Small intestine (tissue), 7 donors: ENCODE measurements around the gene HIF1AN. TPM values are rescaled to one million over a fixed set of nuclear protein-coding genes. Genes with fewer than 3 reads are reported as not detected.
A peak's percentile ranks its signal among the peaks of the same experiment; 100 is the strongest.
"Not testable (repeated sequence)": the region's sequence is repeated elsewhere in the genome, so short reads cannot be mapped to it uniquely, and the experiment has no call there.

Source experiments
- DNase-seq, 2 donors: peaks; one replicate each; pipeline versions ENCODE4 v3.0.0 to v3.0.0-alpha.2; 2013
- FAIRE-seq: peaks from 2 replicates; lab custom pipeline; 2012; peaks lifted over from hg19 to GRCh38; lab: Jason Lieb, UNC
- H3K27ac ChIP-seq, 3 donors: one replicate each; pipeline ENCODE4 v1.5.1; 2013; ENCODE audit warnings: low read length in 2 of 3, mild to moderate bottlenecking in 2 of 3, control low read depth in 1 of 3, inconsistent platforms in 1 of 3, low read depth in 1 of 3, moderate library complexity in 1 of 3
- H3K27me3 ChIP-seq, 3 donors: one replicate each; pipeline ENCODE4 v1.6.1; 2013; ENCODE audit warnings: low read length in 3 of 3, inconsistent platforms in 1 of 3; ENCODE audit not compliant: control insufficient read depth in 3 of 3, insufficient read depth in 3 of 3
- H3K36me3 ChIP-seq, 3 donors: one replicate each; pipeline ENCODE4 v1.6.1; 2013; ENCODE audit warnings: low read length in 3 of 3, inconsistent platforms in 1 of 3, low read depth in 1 of 3, mild to moderate bottlenecking in 1 of 3, moderate library complexity in 1 of 3; ENCODE audit not compliant: control insufficient read depth in 3 of 3, insufficient read depth in 2 of 3
- H3K4me1 ChIP-seq, 3 donors: one replicate each; pipeline ENCODE4 v1.6.1; 2013; ENCODE audit warnings: low read length in 2 of 3, inconsistent platforms in 1 of 3, low read depth in 1 of 3, mild to moderate bottlenecking in 1 of 3, moderate library complexity in 1 of 3; ENCODE audit not compliant: control insufficient read depth in 3 of 3, insufficient read depth in 2 of 3
- H3K4me3 ChIP-seq, 3 donors: one replicate each; pipeline ENCODE4 v1.5.1; 2013; ENCODE audit warnings: low read length in 3 of 3, control low read depth in 1 of 3, inconsistent platforms in 1 of 3, low read depth in 1 of 3, mild to moderate bottlenecking in 1 of 3, moderate library complexity in 1 of 3
- H3K9me3 ChIP-seq, 2 donors: one replicate each; pipeline ENCODE4 v1.6.1; 2013; ENCODE audit warnings: low read depth in 1 of 2, low read length in 1 of 2; ENCODE audit not compliant: control insufficient read depth in 2 of 2, insufficient read depth in 1 of 2
- WGBS, 3 donors: extraction: QIAGEN DNeasy Blood & Tissue Kit; methylation state at CpG; one replicate each; pipeline ENCODE4 v1.1.7; 2013; 5-methylcytosine and 5-hydroxymethylcytosine counted together
- polyA plus RNA-seq, 4 donors: library from polyadenylated mRNA; stranded (reverse) in 3 of 4; unstranded in 1 of 4; fragments of 200-250 nt in 3 of 4; fragments of 120-200 nt in 1 of 4; gene quantifications; one replicate each; pipeline versions ENCODE4 v1.2.1 to v1.2.3, GENCODE V29; 2013
- donor health status: healthy with polysubstance abuse.
- donor health status: control.
- donor health status: control.
- donor health status: Bipolar disorder and iron deficiency.
- donor health status: healthy.

Gene HIF1AN
- polyA plus RNA-seq, 4 donors, result 4.2 to 30.5 (median 6.3) TPM

DNA sequence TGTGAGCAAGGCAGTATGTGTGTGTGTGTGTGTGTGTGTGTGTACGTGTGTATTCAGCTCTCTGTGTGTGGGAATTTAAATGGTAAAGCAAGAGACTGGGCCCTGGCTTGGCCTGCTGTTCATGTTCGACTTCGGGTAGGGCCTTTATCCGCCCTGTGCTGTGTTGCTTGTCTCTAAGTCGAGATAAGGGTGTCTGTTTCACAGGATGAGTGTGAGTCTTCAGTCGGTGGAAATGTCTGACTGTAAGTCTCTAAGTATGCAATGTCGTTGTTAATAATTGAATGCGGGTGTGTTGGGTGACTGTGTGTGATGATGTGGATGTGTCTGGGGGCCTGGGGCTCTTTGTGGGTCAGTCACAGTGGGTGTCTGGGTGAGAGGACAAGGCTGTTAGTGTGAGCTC, 34.8 kb downstream of the HIF1AN start:
- peak overlapping the region in 1 of 3 donors; percentile 32 for H3K4me3 ChIP-seq
- no peaks in the 10 kb centered on the region for H3K36me3 ChIP-seq
- DNase-seq (no peak), FAIRE-seq (no peak)
- WGBS, 3 donors, result 39 to 56% (median 53%) methylated on average over 8 of the region's 8 CpGs
- peaks cover 0 to 82% (median 33%) of the 10 kb centered on the region in 3 donors for H3K27me3 ChIP-seq
- H3K9me3 ChIP-seq, result no peaks in the 10 kb centered on the region
- H3K4me1 ChIP-seq, result peaks cover 0 to 4% (median 0%) of the 10 kb centered on the region in 3 donors
- H3K27ac ChIP-seq, result no peak overlapping the region

DNA sequence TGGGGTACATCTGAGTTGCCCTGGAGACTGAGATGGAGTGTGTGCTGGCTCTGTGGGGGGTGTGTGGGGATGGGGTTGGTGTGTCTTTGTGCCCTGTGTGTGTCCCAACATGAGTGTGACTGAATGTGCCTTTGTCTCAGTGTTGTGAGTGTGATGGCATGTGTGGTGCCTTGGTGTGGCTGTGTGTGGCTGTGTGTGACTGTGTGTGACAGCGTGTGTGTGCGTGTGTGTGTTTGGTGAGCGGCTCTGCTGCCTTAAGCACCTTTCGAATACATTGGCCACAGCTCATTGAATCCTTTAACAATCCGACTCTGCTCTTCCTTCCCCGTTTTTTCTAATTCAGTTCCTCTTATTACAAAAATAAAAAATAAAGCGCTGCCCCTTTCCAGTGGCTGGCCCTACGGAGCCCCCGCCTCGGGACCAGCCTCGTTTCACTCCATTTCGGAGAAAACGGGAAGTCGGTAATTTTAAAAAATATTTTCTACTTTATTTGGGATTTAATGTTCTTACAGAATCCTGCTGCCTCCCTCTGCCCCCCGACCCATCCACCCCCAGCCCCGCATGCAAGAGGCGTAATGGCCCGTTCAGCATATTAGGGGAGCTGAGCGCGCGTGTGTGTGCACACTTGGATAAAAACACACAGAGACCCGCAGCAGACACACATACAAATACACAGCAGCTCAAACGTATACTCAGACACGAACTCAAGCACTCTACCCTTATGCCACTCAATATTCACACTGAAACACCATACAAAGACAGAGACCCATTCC, 35.5 kb downstream of the HIF1AN start:
- Histone ChIP-seq H3K4me1 (peaks cover 0 to 4% (median 0%) of the 10 kb centered on the region in 3 donors), H3K27me3 (peaks cover 0 to 80% (median 32%) of the 10 kb centered on the region in 3 donors), H3K9me3 (no peaks in the 10 kb centered on the region), H3K36me3 (no peaks in the 10 kb centered on the region), H3K27ac (no peak overlapping the region), H3K4me3 (no peak overlapping the region)
- DNase-seq (no peak), FAIRE-seq (no peak)
- 81 to 87% (median 84%) methylated on average over 24 of the region's 24 CpGs for WGBS, 3 donors

DNA sequence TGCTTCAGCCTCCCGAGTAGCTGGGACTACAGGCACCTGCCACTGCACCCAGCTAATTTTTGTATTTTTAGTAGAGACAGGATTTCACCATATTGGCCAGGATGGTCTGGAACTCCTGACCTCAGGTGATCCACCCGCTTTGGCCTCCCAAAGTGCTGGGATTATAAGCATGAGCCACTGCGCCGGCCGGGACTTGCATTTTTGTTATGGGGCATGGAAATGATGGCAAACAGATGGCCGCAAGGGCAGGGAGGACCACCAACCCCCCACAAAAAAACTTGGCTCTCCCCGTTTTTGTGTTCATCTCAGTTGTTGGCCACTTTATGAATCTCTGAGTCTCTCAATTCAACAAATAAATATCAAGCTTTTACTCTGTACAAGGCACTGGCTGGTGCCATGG, 39.4 kb downstream of the HIF1AN start:
- H3K4me3 ChIP-seq, H3K27ac ChIP-seq, FAIRE-seq, H3K36me3 ChIP-seq, DNase-seq, H3K9me3 ChIP-seq, H3K4me1 ChIP-seq: not testable (repeated sequence)
- peaks cover 0 to 69% (median 22%) of the 10 kb centered on the region in 3 donors for H3K27me3 ChIP-seq
- 79 to 84% (median 82%) methylated on average over 7 of the region's 7 CpGs for WGBS, 3 donors

DNA sequence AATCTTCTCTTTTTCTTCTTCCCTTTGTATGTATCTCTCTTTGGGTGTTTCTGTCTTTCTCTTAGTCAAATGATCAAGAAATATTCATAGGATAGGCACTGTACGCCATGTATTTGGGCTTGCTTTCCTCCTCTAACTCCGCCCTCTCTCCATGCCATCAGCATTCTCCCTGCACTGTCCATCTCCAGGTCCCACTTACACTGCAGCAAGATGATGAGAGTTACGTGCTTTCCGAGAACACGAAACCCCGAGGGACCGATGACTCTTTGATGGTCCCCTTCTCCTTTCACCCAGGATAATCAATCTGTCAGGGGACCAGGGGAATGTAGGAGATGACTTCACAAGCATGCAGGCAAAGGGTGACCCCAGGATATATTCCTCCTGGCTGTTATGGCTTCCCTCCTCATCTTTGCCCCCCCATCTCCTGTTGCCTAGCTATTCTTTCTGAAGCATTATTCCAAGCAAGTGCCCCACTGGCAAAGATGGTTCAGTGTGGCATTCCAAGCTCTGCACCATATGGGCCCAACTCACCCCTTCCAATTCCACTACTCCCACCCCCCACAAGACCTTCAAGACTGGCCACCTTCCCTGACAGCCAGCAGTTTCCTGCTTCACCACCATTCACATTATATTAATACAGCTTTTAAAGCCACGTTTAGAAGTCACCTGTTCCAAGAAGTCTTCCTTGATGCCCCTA, 40.0 kb downstream of the HIF1AN start:
- Histone ChIP-seq H3K4me1 (no peaks in the 10 kb centered on the region), H3K9me3 (no peaks in the 10 kb centered on the region), H3K27me3 (peaks cover 0 to 67% (median 18%) of the 10 kb centered on the region in 3 donors), H3K4me3 (no peak overlapping the region), H3K36me3 (no peaks in the 10 kb centered on the region), H3K27ac (no peak overlapping the region)
- 81 to 85% (median 82%) methylated on average over 8 of the region's 8 CpGs for WGBS, 3 donors
- DNase-seq (no peak), FAIRE-seq (no peak)

DNA sequence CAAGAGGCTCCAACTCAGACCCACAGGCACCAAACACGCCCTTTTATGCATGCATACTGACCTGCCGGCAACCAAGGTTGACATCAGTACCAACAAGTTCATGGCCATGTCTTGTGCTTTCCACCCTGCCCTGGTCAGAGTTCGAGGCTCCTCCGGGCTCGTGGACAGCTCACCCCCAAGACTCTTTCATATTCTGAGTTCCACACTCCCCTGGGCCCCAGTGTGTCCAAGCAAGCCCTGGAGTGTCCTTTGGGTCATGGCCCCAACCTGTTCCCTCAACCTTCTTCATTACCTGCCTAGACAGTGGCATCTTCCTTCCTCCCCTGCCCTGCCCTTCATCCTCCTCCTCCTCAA, 40.5 kb downstream of the HIF1AN start:
- Histone ChIP-seq H3K27me3 (peaks cover 0 to 65% (median 14%) of the 10 kb centered on the region in 3 donors), H3K36me3 (no peaks in the 10 kb centered on the region), H3K4me3 (no peak overlapping the region), H3K4me1 (no peaks in the 10 kb centered on the region), H3K9me3 (no peaks in the 10 kb centered on the region), H3K27ac (no peak overlapping the region)
- 62 to 74% (median 62%) methylated on average over 5 of the region's 5 CpGs for WGBS, 3 donors
- DNase-seq (no peak), FAIRE-seq (no peak)

DNA sequence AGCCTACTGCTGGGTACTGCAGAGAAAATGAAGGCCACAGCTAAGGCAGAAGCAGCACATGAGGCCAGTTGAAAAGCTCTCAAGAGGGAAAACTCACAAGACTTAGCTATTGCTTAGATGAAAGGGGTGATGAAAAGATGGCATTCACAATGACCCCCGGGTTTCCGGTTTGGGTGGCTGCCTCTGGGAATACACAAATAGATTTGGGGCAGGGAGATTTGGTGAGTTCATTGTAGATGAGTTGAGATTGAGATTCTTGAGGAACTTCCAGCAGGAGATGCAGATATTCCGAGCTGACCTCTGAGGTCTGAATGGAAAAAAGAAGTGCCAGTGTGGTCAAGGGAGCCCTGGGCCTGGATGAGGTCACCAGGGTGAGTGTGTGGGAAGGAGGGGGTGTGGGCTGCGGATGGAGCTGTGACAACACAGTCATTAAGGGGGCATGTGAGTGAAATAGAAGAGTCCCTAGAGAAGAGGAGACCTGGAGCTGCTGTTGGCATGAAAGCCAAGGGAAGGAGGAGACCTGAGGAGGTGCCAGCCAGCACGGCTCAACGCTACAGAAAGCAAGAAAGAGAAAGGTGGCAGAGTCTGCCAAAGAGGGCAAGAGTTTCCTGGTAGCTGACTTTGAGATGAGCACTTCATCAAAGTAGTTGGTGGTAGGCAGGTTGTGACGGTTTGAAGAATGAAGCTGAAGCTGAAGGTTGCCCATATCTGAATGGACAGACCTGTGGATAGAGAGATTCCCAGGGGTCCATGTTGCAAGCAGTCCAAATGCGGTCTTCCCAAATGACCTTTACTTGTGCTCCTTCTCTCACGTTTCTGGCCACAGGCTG, 43.7 kb downstream of the HIF1AN start:
- H3K36me3 ChIP-seq, result no peaks in the 10 kb centered on the region
- H3K27me3 ChIP-seq, result peaks cover 0 to 43% (median 13%) of the 10 kb centered on the region in 3 donors
- no peak overlapping the region for H3K27ac ChIP-seq
- H3K4me1 ChIP-seq, result no peaks in the 10 kb centered on the region
- no peak for FAIRE-seq
- DNase-seq, result no peak
- H3K9me3 ChIP-seq, result no peaks in the 10 kb centered on the region
- WGBS, 3 donors, result 63 to 77% (median 74%) methylated on average over 9 of the region's 9 CpGs
- H3K4me3 ChIP-seq, result no peak overlapping the region

DNA sequence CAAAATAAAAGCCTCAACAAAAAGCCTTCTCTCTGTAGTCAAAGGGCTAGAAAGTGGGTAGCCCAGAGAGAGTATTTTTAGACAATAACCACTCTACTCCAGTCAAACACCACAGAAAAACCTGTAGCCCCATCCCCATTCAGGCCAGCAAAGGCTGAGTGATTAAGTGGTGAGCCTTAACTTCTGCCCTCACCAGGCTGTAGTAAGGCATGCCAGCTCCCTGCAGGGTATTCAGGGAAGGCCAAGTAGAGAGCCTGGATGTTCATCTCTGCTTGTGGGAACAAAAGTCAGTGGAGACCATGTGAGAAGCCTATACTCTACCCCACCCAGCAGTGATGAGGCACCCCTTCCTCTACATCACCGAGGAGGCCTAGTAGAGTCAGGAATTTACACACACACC, 51.2 kb downstream of the HIF1AN start:
- Histone ChIP-seq H3K27me3 (peaks cover 0 to 11% (median 2%) of the 10 kb centered on the region in 3 donors), H3K36me3 (no peaks in the 10 kb centered on the region), H3K4me3 (no peak overlapping the region), H3K9me3 (no peaks in the 10 kb centered on the region), H3K27ac (no peak overlapping the region), H3K4me1 (no peaks in the 10 kb centered on the region)
- no peak for DNase-seq
- 37 to 71% (median 56%) methylated on average over 1 of the region's 1 CpG for WGBS, 3 donors
- FAIRE-seq, result no peak

DNA sequence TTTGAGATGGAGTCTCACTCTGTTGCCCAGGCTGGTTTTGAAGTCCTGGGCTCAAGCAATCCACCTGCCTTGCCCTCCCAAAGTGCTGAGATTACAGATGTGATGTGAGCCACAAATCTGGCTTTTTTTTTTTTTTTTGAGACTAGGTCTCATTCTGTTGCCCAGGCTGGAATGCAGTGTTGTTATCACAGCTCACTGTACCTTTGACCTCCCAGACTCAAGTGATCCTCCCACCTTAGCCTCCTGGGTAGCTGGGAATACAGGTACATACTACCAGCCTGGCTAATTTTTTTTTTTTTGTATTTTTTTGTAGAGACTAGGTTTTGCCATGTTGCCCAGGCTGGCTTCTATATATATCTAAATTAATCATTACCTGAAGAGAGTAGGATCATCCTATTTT, 62.4 kb downstream of the HIF1AN start:
- Histone ChIP-seq H3K4me3 (no peak overlapping the region), H3K4me1 (no peaks in the 10 kb centered on the region), H3K9me3 (no peaks in the 10 kb centered on the region), H3K36me3 (no peaks in the 10 kb centered on the region), H3K27ac (no peak overlapping the region), H3K27me3 (peaks cover 0 to 13% (median 3%) of the 10 kb centered on the region in 3 donors)
- FAIRE-seq (no peak), DNase-seq (no peak)
